Measurements from ENCODE around the gene HHAT.

Gene HHAT

GRCh38 chr1:210635108-210635507 is 306.4 kb downstream of the HHAT start:
- TF ChIP-seq CTCF (IDR thresholded peaks at IDR 0.05; ENCODE audit: low read depth, low read length) = no peak

GRCh38 chr1:210641582-210641981 is 312.9 kb downstream of the HHAT start:
- no peak for DNase-seq (ENCODE audit: extremely low read depth, low read depth)
- no peak for TF ChIP-seq CTCF (IDR thresholded peaks at IDR 0.05; ENCODE audit: low read depth, low read length)

More at GRCh38 chr1:210635108-210635507, 306.4 kb downstream of the HHAT start:
- DNase-seq (ENCODE audit: extremely low read depth, low read depth) = no peak

- no peak for TF ChIP-seq CTCF (IDR thresholded peaks at IDR 0.05; ENCODE audit: low read depth, low read length)
- no peak for DNase-seq (ENCODE audit: extremely low read depth, low read depth)
Observed at GRCh38 chr1:210645582-210646257, 317.0 kb downstream of the HHAT start.

- DNase-seq (ENCODE audit: extremely low read depth, low read depth) = no peak
Observed at GRCh38 chr1:210646258-210646616, 317.5 kb downstream of the HHAT start.

GRCh38 chr1:210647406-210648333 is 319.0 kb downstream of the HHAT start:
- no peak for TF ChIP-seq CTCF (IDR thresholded peaks at IDR 0.05; ENCODE audit: low read depth, low read length)
- DNase-seq (ENCODE audit: extremely low read depth, low read depth) = no peak

More at GRCh38 chr1:210646258-210646616, 317.5 kb downstream of the HHAT start:
- no peak for TF ChIP-seq CTCF (IDR thresholded peaks at IDR 0.05; ENCODE audit: low read depth, low read length)

- no peak for TF ChIP-seq CTCF (IDR thresholded peaks at IDR 0.05; ENCODE audit: low read depth, low read length)
- no peak for DNase-seq (ENCODE audit: extremely low read depth, low read depth)
Observed at GRCh38 chr1:210648588-210649269, 320.0 kb downstream of the HHAT start.

Measured in AG09319 (cell line).